HG02885 (cell line): ENCODE measurements around the gene VAMP2.

ENCODE experiments used
- ATAC-seq: cut with Tn5 transposase; IDR thresholded peaks from one replicate; pipeline ENCODE4 v1.9.1; 2021; ENCODE audit warnings: mild to moderate bottlenecking; ENCODE audit not compliant: unreplicated experiment, poor library complexity

The VAMP2 gene

DNA sequence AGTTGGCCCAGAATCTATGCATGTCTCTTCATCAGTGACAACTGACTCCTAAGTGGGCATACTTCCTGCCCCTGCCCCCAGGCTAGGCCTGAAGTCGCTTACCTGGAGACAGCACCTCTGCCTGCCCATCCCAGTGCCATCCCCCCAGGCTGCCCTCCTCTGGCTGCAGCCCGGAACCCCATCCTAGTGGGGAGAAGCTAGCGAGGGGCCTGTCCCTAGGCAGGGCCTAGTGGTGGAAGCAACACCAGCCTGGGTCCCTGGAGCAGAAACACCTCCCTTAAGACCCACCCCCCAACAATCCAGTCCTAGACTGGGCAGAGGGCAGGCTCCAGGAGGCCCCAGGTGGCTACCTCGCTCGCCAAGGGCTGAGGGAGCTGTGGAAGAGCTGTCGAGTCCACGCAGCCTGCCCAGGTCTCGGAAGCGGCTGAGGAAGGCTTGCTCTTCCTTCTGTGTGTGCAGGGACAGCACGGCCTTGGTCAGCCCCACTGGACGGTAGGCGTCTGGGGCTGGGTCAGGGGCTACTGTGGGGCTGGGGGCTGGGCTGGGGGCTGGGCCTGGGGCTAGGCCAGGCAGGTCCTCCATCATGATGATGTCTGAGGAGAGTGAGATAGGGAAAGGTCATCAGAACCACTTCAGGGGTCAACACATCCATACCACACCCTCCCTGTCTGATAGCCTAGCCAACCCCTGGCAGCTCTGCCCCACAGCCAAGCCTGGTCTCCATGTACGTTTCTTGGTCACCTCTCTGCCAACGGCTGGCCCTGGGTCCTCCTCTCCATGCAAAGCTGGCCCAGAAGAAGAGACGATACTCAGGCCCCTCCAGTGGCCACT, 18.1 kb downstream of the VAMP2 start:
- no peak for ATAC-seq

DNA sequence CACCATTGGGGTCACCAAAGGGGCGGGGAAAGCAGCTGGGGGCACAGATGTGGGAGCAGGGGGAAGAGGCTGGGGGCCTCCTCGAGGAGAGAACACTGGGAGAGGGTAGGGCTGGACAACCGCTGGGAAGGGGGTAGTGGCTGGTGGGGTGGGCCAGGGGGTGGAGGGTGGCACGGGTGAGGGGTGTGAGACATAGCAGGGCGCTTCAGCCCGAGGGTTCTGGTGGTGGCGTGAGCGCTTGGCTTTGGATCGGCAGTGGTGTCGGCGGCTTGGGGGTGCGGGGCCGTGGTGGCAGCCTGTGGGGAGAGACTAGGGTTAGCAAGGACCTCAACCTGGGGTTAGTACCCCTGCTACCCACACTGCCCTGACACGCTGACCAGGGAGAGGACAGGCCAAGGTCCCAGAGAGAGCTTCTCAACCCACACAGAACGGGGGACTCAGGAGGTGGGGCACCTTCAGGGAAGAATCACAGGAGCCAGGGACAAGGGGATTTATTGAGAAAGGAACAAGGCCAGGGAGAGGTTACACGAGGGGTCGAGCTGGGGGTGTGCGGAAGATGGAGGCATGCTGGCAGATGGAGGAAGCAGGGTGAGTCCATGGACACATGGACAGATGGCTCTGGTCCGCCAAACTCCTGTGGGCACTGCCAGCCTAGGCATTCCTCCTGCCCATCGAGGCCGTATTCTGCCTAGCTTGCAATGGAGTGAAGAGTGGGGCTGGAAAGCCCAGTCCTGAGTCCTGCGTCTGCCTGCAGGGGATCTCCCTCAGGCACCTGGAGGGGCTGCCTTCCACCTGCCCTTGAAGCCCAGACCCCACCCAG, 19.0 kb downstream of the VAMP2 start:
- no peak for ATAC-seq

DNA sequence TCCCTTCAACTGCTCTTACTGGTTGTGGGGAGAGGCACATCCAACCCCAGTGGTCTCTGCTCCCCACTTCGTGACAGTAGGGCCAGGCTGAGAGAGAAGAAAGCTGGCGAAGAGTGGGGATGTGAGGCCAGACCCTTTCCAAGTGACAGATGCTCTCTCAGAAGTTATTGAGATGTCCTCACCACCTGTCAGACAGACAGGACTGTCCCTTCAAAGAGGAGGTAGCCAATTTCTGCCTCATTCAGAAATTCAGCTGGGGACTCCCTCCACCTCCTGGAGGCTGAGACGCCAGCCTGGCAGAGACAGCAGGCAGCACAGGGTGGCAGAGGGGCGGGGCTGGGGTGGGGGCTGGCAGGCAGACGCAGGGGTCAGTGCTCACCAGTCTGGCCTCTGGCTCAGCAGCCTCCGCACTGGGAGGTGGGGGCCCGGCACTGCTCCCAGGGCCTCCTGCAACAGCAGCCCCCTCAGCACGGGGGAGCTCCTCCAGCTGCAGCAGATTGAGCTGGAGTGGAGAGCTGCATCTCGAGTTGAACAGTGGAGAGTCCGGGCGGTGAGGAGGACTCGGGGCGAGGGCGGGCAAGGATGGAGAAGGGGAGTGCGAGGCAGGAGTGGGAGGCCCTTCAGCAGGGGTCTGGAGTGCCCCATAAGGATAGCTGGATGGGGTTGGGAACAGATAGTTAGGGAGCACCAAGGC, 19.7 kb downstream of the VAMP2 start:
- no peak for ATAC-seq

DNA sequence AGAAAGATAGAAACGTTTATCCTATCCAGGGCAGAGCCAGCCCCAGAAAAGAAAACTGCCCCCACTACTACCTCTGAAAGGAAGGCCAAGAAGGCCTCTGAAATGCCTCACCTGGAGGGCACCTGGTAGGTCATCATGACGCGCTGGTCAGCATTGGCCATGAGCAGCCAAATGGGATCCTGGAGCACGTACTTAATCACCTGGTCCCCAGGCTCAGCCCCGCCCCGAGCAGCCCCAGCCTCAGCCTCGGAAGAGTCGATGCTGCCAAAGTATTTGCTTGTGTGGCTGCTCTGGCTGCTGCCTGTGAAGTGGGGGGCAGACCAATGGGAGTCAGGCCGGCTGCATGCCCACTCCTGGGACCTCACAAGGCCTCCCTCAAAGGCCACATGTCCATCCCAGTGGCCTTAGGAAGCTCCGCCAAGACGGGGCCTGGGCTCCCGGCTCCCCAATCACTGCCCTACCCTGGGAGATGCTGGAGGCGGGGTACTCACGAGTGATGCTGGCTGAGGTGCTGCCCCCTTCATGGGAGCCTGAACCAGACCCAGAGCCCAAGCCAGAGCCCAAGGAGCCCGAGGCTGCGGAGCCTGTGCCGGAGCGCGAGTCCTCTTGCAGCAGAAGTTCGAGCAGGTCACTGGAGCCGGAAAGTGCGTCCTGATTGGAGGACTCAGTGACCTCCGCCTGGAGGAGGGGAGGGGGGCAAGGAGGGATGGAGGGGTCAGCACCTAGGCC, 20.4 kb downstream of the VAMP2 start:
- no peak for ATAC-seq

DNA sequence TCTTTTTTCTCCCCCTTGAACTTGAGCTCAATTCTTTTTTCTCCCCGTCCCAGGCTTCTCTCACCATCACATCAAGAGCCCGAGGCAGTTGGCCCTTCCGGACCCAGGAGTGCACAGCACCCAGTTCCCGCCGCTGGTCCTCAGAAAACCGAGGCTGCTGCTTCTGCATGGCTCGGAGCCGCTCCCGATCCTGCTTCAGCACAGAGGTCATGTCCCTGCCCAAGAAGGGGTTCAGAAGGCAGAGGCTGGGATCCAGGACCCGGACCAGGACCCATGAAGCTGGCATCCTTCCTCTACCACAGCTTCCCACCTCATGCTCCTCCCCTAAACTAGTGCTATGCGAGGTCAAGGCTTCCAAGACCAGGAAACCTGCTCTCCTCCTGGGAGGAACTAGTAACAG, 21.0 kb downstream of the VAMP2 start:
- ATAC-seq: no peak

DNA sequence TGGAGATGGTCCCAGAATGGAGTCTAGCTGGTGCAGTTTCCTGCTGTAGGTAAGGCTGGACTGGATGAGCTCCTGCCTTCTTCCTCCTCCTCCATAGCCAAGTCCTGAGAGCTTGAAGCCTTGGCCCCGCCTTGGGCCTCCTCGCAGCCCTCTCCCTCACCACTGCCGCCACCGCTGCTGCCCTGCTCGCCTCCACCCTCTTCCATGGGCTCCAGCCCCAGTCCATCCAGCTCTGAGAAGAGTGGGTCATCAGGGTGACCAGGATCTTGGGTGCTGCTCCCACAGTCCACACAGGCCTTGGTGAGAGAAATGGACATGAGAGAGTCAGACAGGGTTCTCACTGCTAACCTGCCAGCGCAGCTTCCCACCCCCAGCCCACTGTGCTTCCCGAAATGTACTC, 21.7 kb downstream of the VAMP2 start:
- no peak for ATAC-seq

DNA sequence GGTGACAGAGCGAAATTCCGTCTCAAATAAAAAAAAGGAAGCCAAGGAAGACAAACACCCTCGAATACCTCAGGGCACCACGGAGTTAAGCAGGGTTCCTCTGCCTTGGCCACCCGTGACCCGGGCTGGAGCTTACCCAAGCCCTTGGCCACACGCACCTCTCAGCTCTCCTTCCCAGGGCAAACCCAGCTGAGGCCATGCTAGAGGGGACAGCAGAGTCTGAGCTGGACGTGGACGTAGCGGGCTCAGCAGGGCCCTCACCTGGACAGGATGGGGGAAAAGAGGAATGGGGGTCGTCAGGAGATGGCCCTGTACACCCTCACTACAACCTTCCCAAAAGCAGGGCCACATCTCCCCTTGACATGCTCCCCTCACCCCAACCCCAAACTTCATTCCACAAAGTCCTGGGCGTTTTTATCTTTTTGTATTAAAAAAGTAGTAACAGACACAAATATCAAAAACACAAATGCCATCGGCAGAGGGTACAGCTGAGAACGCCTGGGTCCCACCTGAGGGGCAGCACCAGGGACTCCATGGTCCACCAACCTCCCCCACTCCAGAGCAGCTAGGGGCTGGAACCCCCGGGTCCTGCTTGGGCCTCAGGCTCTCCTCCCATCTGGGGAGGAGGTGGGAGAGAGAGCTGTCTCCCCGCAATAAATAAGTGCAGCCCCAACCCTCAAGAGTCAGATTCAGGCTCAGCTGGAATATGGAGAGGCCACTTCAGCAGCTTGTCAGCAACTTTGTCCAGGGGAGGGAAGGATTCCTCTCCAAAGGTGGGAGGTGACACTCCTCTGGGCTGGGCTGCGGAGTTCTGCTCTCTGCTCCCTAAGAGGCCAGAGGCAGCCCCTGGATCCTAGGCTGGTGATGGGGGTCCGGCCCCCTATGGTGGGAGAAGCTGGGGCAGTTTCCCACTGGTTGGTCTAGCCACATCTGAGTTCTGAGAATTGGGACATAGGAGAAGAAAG, 22.4 kb downstream of the VAMP2 start:
- no peak for ATAC-seq

DNA sequence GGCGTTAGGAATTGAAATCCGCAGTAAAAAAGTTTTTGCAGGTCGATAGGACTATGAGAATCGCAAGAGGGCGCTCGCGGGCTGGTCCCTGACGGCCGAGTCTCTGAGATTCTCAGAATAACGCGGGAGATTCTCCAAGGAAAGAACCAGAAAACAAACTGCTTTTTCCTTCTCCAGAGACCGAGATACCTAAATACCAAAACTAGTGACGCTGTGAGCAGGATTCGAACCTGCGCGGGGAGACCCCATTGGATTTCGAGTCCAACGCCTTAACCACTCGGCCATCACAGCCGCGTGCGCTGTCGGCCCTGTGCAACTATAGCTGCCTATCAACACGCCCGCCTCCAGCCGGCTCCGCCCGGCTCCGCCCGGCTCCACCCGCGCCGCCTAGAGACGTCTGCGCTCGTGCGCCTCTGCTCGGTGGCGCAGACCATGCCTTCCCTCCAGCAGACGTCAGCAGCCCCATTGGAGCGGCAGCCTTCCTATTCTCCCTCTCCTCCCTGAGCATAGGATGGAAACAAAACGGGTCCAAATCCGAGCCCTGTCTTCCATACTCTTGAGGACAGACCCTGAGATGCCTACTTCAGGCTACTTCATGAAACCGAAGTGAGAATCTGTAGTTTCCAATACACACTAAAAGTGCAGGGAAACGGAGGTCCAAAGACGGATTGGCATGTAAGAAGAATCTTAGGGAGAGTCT, 23.9 kb downstream of the VAMP2 start:
- ATAC-seq: peak; percentile 91

DNA sequence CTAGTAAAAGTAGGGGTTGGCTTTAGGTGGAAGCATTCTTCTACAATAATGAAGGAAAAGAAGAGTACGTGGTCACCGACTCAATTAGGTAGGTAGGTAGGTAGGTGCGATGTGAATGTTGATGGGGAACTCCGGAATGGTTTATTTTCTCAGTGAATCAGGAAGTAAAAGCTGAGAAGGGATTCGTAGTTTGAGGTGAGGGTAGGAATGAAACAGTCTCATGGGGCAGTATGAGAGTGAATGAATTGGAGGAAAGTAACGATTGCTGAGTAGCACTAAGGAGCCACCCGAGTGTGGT, 24.4 kb downstream of the VAMP2 start:
- no peak for ATAC-seq

DNA sequence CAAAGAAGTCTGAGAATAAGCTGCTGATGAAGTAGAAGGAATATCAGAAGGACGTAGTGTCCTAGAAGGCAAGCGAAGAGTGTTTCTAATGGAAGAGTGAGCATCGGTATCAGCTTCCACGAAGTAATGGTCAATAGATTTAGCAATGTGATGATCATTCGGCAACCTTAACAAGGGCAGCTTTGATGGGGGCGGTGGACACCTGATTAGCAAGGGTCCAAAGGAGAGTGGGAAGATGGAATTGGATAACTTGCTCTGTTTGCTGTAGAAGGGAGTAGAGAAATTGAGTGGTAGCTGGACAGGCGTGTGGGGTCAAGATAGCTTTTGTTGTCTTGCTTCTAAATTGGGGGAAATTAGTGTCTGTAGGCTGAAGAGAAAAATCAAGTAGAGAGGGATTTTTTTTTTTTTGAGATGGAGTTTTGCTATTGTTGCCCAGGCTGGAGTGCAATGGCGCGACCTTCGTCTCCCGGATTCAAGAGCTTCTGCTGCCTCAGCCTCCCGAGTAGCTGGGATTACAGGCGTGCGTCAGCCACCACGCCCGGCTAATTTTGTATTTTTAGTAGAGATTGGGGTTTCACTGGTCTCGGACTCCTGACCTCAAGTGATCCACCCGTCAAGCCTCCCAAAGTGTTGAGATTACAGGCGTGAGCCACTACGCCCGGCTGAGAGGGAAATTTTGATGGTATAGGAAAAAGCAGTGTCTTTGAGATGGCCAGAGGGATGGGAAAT, 24.9 kb downstream of the VAMP2 start:
- ATAC-seq: no peak

DNA sequence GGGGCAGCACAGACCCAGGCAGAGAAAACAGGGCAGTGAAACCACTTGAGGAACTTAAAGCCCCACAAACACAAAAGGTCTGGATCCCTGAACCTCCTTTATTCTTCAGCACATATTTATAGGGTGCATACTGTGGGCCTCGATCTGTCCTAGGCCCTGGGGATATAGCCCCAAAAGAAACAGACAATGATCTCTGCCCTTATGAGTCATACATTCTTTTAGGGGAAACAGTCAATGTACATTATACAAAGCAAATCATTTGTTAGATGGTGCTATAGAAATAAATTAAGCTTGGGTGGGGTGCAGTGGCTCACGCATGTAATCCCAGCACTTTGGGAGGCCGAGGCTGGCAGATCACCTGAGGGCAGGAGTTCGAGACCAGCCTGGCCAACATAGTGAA, 28.8 kb downstream of the VAMP2 start:
- no peak for ATAC-seq

DNA sequence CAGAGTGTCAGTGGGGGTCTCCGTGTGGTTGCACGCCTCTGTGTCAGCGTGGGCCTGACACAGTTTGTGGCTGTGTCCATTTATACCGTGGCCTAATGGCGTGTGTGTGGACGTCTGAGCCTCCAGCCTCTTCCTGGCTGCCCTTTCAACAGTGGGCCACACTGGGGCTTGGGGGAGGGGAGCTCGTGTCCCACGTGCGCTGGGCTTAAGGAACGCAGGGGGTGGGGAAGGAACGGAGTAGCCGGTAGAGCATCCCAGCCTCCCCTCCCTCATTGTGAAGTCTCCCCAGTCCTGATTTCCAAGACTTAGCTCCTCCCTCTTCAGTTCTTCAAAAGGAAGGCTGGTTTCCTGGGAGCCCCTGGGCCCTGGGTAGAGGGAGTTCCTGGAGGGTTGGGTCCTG, 29.3 kb downstream of the VAMP2 start:
- ATAC-seq: no peak

DNA sequence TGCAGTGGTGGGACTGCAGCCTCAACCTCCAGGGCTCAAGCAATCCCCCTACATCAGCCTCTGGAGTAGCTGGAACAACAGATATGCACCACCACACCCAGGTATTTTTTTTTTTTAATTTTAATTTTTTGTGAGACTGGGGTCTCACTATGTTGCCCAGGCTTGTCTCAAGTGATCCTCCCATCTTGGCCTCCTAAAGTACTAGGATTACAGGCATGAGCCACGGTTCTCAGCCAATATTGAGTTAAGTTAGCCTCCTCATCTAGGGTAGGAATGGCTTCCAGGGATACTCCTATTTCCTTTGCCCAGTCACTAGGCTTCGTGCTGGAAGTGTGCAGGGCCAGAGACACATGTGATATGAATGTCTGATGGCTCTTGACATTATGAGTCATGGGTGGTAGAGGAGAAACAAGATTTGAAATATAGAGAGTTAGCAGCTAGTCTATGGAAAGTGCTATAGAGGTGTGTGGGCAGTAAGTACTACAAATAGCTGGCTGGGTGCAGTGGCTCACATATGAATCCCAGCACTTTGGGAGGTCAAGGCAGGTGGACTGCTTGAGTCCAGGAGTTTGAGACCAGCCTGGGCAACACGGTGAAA, 30.8 kb downstream of the VAMP2 start:
- no peak for ATAC-seq

DNA sequence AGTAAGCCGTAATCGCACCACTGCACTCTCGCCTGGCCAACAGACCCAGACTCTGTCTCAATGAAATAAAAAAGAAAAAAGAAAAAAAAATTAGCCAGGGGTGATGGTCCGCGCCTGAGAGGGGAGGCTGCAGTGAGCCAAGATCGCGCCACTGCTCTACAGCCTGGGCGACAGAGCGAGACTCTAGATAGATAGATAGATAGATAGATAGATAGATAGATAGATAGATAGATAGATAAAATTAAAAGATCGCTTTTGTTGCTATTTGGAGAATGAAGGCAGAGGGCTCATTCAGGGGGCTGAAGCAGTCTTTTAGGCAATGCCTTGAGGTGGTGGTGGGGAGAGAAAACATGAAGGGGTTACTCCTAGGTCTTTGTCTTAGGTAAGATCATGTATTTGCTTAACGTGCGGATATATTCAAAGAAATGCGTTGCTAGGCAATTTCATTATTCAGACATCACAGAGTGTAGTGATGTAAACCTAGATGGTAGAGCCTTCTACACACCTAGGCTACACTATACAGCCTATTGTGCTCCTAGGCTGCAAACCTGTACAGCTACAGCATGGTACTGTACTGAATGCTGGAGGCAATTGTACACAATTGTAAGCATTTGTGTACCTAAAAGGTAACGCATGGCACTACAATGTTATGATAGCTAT, 34.5 kb downstream of the VAMP2 start:
- no peak for ATAC-seq

DNA sequence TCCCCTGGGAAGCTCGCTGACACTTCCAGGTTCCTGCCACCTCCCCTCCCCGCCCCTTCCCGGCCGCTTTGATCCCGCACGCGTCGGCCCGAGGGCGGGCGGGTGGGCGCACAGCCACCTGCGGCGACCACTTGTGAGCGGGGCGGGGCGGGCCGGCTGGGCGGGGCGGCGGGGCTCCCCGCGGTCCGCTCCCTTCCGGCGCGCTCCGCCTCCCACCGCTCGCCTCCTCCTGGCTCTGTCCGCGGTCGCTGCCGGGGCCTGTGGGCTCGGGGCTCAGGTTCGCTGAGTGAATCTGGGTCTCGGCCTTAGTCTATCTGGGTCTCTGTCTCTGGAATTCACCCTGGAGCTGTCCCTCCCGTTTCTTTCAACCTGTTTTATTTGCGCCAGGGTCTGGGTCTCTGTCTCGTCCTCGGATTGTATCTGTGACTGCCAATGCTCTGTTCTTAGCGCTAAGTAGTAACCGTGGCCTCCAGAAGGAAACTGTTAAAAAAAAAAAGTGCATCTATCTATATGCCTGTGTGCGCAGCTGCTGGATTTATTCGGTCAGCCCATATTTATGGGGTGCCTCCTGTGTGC, 36.2 kb downstream of the VAMP2 start:
- no peak for ATAC-seq

DNA sequence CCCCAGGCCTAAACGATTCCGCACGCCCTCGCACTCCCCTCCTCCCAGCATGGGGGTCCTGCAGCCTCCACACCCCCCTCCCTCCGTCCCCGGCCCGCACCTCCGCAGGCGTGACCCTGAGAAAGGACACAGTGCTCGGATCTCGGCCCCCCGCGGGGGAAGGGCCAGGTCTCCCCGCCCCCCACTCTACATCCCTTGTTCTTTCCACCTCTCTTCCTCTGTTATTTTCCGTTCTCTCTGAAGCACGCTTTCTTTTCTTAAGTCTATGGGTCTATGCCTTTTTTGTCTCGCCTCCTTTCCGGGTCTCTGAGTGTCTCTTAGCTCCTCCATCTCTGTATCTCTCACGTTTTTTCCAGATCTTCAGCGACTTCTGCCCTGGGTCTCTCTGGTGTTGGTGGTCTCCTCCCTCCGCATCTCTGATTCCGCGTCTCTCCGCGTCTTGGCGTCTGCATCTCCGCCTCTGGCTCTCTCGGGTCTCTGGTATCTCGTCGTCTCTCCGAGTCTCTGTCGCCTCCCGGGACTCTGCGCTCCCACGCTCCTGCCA, 36.7 kb downstream of the VAMP2 start:
- no peak for ATAC-seq
